Measurements from ENCODE around the gene LETMD1.
A peak's percentile ranks its signal among the peaks of the same experiment; 100 is the strongest.

The LETMD1 gene

GRCh38 chr12:51056242-51056641 is 8.1 kb downstream of the LETMD1 start:
- peak; percentile 40 for DNase-seq (ENCODE audit: low read depth)
- no peak for TF ChIP-seq CTCF (IDR thresholded peaks at IDR 0.05; ENCODE audit: control insufficient read depth, insufficient read depth, low read depth, low read length, missing control alignments)
- no peak overlapping the region for H3K4me3 ChIP-seq (ENCODE audit: control insufficient read depth, low read depth, low read length)

- H3K4me3 ChIP-seq (ENCODE audit: control insufficient read depth, low read depth, low read length), result no peak overlapping the region
- TF ChIP-seq CTCF (IDR thresholded peaks at IDR 0.05; ENCODE audit: control insufficient read depth, insufficient read depth, low read depth, low read length, missing control alignments), result no peak
- DNase-seq (ENCODE audit: low read depth), result no peak
Measured at GRCh38 chr12:51059086-51059485, 11.0 kb downstream of the LETMD1 start.

- H3K4me3 ChIP-seq (ENCODE audit: control insufficient read depth, low read depth, low read length), result no peak overlapping the region
- TF ChIP-seq CTCF (IDR thresholded peaks at IDR 0.05; ENCODE audit: control insufficient read depth, insufficient read depth, low read depth, low read length, missing control alignments), result no peak
- no peak for DNase-seq (ENCODE audit: low read depth)
Measured at GRCh38 chr12:51062631-51063397, 14.7 kb downstream of the LETMD1 start.

GRCh38 chr12:51065530-51065929 is 17.4 kb downstream of the LETMD1 start:
- DNase-seq (ENCODE audit: low read depth), result no peak
- no peak for TF ChIP-seq CTCF (IDR thresholded peaks at IDR 0.05; ENCODE audit: control insufficient read depth, insufficient read depth, low read depth, low read length, missing control alignments)
- no peak overlapping the region for H3K4me3 ChIP-seq (ENCODE audit: control insufficient read depth, low read depth, low read length)

- no peak for TF ChIP-seq CTCF (IDR thresholded peaks at IDR 0.05; ENCODE audit: control insufficient read depth, insufficient read depth, low read depth, low read length, missing control alignments)
- no peak for DNase-seq (ENCODE audit: low read depth)
- H3K4me3 ChIP-seq (ENCODE audit: control insufficient read depth, low read depth, low read length), result no peak overlapping the region
Measured at GRCh38 chr12:51067229-51067628, 19.1 kb downstream of the LETMD1 start.

- no peak overlapping the region for H3K4me3 ChIP-seq (ENCODE audit: control insufficient read depth, low read depth, low read length)
- DNase-seq (ENCODE audit: low read depth), result no peak
- no peak for TF ChIP-seq CTCF (IDR thresholded peaks at IDR 0.05; ENCODE audit: control insufficient read depth, insufficient read depth, low read depth, low read length, missing control alignments)
Measured at GRCh38 chr12:51067771-51068170, 19.6 kb downstream of the LETMD1 start.

Measured in AG09309 (cell line).